T-helper 1 cell treated with Interleukin-12 subunit alpha and Interleukin-12 subunit beta and Interleukin-4 antibody, amounts not matched to agents 30 μg/mL and 1 μg/mL, for 36 hours (primary cell): Measurements from ENCODE around the gene APOF.
"Not testable (repeated sequence)": the region's sequence is repeated elsewhere in the genome, so short reads cannot be mapped to it uniquely, and the experiment has no call there.

Experiments used
- H3K27ac Mint-ChIP-seq: one replicate; pipeline ENCODE4 v1.8.0; 2021; ENCODE audit warnings: mild to moderate bottlenecking, mixed read lengths
- H3K27me3 Mint-ChIP-seq: one replicate; pipeline ENCODE4 v1.8.0; 2021; ENCODE audit warnings: low read depth, mixed read lengths
- H3K36me3 Mint-ChIP-seq: one replicate; pipeline ENCODE4 v1.8.0; 2021; ENCODE audit warnings: low read depth, mixed read lengths
- H3K4me1 Mint-ChIP-seq: one replicate; pipeline ENCODE4 v1.8.0; 2021; ENCODE audit warnings: low read depth, mixed read lengths
- H3K4me3 Mint-ChIP-seq: one replicate; pipeline ENCODE4 v1.8.0; 2021; ENCODE audit warnings: mild to moderate bottlenecking, moderate library complexity, mixed read lengths
- H3K9me3 Mint-ChIP-seq: one replicate; pipeline ENCODE4 v1.8.0; 2021; ENCODE audit warnings: mixed read lengths

Gene APOF

GRCh38 chr12:56362130-56363059 is at the start of gene APOF:
APOF (minus strand) TSS chr12:56362857; CDS start chr12:56362745, 112 bp downstream.
- H3K27ac Mint-ChIP-seq, result peak within 1 kb of the TSS; percentile 58
- peak within 1 kb of the TSS; percentile 95 for H3K4me3 Mint-ChIP-seq
- peaks cover 15% of the 10 kb centered on the region for H3K4me1 Mint-ChIP-seq
- H3K27me3 Mint-ChIP-seq, result no peaks in the 10 kb centered on the region
- H3K36me3 Mint-ChIP-seq, result peaks cover 8% of the 10 kb centered on the region
- H3K9me3 Mint-ChIP-seq, result no peaks in the 10 kb centered on the region

GRCh38 chr12:56411781-56412639 is 49.4 kb upstream of the APOF start:
- Mint-ChIP-seq H3K27ac (no peak overlapping the region), H3K9me3 (no peaks in the 10 kb centered on the region), H3K27me3 (no peaks in the 10 kb centered on the region), H3K36me3 (no peaks in the 10 kb centered on the region), H3K4me1 (peaks cover 3% of the 10 kb centered on the region), H3K4me3 (no peak overlapping the region)

GRCh38 chr12:56410768-56411167 is 48.1 kb upstream of the APOF start:
- no peaks in the 10 kb centered on the region for H3K9me3 Mint-ChIP-seq
- no peaks in the 10 kb centered on the region for H3K27me3 Mint-ChIP-seq
- H3K4me1 Mint-ChIP-seq, result peaks cover 3% of the 10 kb centered on the region
- H3K27ac Mint-ChIP-seq, result no peak overlapping the region
- no peaks in the 10 kb centered on the region for H3K36me3 Mint-ChIP-seq
- H3K4me3 Mint-ChIP-seq, result no peak overlapping the region

GRCh38 chr12:56408799-56409417 is 46.3 kb upstream of the APOF start:
- Mint-ChIP-seq H3K4me3 (no peak overlapping the region), H3K27ac (no peak overlapping the region), H3K4me1 (peaks cover 3% of the 10 kb centered on the region), H3K36me3 (no peaks in the 10 kb centered on the region), H3K27me3 (no peaks in the 10 kb centered on the region), H3K9me3 (no peaks in the 10 kb centered on the region)

DNA sequence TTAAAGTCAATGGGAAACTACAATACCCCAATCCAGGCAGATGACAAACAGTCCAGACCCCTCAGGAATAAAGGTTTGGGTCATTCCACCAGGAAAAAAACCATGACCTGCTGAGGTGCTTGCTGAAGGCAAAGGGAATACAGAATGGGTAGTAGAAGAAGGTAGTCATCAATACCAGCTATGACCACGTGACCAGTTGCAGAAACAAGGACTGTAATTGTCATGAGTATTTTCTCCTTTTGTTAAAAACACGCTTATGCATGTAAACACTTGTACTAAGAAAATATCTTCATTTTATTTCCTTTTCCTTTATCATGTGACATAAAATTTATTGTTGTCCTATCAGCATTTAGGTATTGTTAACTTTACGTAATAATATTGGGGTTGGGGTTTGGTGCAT is 41.6 kb upstream of the APOF start:
- not testable (repeated sequence) for H3K9me3 Mint-ChIP-seq, H3K27ac Mint-ChIP-seq, H3K36me3 Mint-ChIP-seq, H3K4me3 Mint-ChIP-seq, H3K4me1 Mint-ChIP-seq, H3K27me3 Mint-ChIP-seq

- H3K27ac Mint-ChIP-seq, result not testable (repeated sequence)
Measured at GRCh38 chr12:56401612-56402011, 39.0 kb upstream of the APOF start.

DNA sequence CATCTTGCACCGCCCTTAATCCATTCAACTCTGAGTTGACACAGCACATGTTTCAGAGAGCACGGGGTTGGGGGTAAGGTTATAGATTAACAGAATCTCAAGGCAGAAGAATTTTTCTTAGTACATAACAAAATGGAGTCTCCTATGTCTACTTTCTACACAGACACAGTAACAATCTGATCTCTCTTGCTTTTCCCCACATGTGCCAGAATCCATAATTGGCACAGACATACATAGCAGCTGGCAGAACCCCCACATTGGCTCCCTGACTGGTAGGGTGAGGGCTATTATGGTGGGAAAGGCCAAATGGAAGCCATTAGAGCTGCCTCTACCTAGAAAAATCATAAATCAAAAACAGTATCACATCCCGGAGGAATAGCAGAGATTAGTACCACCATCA is 38.5 kb upstream of the APOF start:
- not testable (repeated sequence) for H3K36me3 Mint-ChIP-seq

More at GRCh38 chr12:56401612-56402011, 39.0 kb upstream of the APOF start:
- not testable (repeated sequence) for H3K27me3 Mint-ChIP-seq, H3K4me1 Mint-ChIP-seq, H3K36me3 Mint-ChIP-seq, H3K4me3 Mint-ChIP-seq
- H3K9me3 Mint-ChIP-seq, result peaks cover 10% of the 10 kb centered on the region

GRCh38 chr12:56399466-56399865 is 36.8 kb upstream of the APOF start:
- H3K27ac Mint-ChIP-seq, result not testable (repeated sequence)

More for the DNA sequence above, 38.5 kb upstream of the APOF start:
- not testable (repeated sequence) for H3K27me3 Mint-ChIP-seq, H3K4me3 Mint-ChIP-seq, H3K4me1 Mint-ChIP-seq, H3K27ac Mint-ChIP-seq
- peaks cover 10% of the 10 kb centered on the region for H3K9me3 Mint-ChIP-seq

GRCh38 chr12:56398324-56398723 is 35.7 kb upstream of the APOF start:
- Mint-ChIP-seq H3K9me3 (peaks cover 10% of the 10 kb centered on the region), H3K27ac (no peak overlapping the region)

More at GRCh38 chr12:56399466-56399865, 36.8 kb upstream of the APOF start:
- H3K36me3 Mint-ChIP-seq, H3K4me3 Mint-ChIP-seq, H3K27me3 Mint-ChIP-seq, H3K4me1 Mint-ChIP-seq: not testable (repeated sequence)
- peaks cover 10% of the 10 kb centered on the region for H3K9me3 Mint-ChIP-seq

DNA sequence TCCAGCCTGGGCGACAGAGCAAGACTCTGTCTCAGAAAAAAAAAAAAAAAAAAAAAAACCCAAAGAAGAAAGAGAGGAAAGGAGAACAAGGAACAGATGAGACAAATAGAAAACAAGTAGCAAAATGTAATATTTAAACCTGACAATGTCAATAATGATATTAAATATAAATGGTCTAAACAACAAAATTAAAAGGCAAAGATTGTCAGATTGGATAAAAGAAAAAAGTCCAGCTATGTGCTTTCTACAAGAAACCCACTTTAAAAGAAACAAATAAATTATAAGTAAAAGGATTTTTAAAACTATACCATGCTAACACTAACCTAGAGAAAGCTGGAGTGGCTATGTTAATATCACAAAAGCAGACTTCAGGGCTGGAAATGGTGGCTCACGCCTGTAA is 29.7 kb upstream of the APOF start:
- Mint-ChIP-seq H3K4me1 (no peaks in the 10 kb centered on the region), H3K27me3 (peaks cover 3% of the 10 kb centered on the region), H3K36me3 (no peaks in the 10 kb centered on the region), H3K9me3 (peaks cover 6% of the 10 kb centered on the region), H3K27ac (no peak overlapping the region), H3K4me3 (no peak overlapping the region)

More at GRCh38 chr12:56398324-56398723, 35.7 kb upstream of the APOF start:
- Mint-ChIP-seq H3K4me1 (no peaks in the 10 kb centered on the region), H3K36me3 (no peaks in the 10 kb centered on the region), H3K4me3 (no peak overlapping the region), H3K27me3 (no peaks in the 10 kb centered on the region)

- peaks cover 3% of the 10 kb centered on the region for H3K27me3 Mint-ChIP-seq
Measured at GRCh38 chr12:56391721-56392120, 29.1 kb upstream of the APOF start.

GRCh38 chr12:56389412-56389811 is 26.8 kb upstream of the APOF start:
- no peaks in the 10 kb centered on the region for H3K36me3 Mint-ChIP-seq
- no peak overlapping the region for H3K27ac Mint-ChIP-seq
- H3K27me3 Mint-ChIP-seq, result peaks cover 3% of the 10 kb centered on the region
- H3K9me3 Mint-ChIP-seq, result peaks cover 6% of the 10 kb centered on the region
- H3K4me1 Mint-ChIP-seq, result no peaks in the 10 kb centered on the region
- H3K4me3 Mint-ChIP-seq, result no peak overlapping the region

More at GRCh38 chr12:56391721-56392120, 29.1 kb upstream of the APOF start:
- Mint-ChIP-seq H3K27ac (no peak overlapping the region), H3K4me3 (no peak overlapping the region), H3K9me3 (peaks cover 6% of the 10 kb centered on the region), H3K4me1 (no peaks in the 10 kb centered on the region), H3K36me3 (no peaks in the 10 kb centered on the region)

DNA sequence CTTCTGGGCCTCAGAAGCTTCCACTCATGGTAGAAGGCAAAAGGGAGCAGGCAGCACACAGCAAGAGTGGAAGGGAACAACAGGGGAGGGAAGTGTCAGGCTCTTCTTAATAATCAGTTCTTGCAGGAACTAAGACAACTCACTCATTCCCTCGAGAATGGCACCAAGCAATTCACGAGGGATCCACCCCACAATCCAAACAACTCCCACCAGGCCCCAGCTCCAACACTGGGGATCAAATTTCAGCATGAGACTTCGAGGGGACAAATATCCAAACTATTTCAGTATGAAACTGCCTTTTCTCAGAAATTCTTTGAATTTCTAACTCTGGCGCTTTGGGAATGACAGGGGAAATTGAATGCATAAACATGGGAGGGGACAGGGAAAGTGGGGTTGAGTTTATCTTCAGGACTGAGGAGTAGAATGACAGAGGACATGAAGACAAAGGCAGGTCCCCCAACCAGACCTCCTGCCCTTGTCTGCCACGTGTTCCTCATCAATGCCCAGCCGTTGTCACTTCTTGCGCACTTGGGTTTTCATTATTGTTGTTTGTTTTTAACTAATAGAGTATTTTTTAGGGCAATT is 24.6 kb upstream of the APOF start:
- Mint-ChIP-seq H3K4me1 (no peaks in the 10 kb centered on the region), H3K27ac (no peak overlapping the region), H3K4me3 (no peak overlapping the region), H3K27me3 (peaks cover 3% of the 10 kb centered on the region), H3K36me3 (no peaks in the 10 kb centered on the region), H3K9me3 (peaks cover 6% of the 10 kb centered on the region)

GRCh38 chr12:56385873-56386272 is 23.2 kb upstream of the APOF start:
- H3K9me3 Mint-ChIP-seq, result no peaks in the 10 kb centered on the region
- no peaks in the 10 kb centered on the region for H3K4me1 Mint-ChIP-seq
- no peaks in the 10 kb centered on the region for H3K36me3 Mint-ChIP-seq
- peaks cover 7% of the 10 kb centered on the region for H3K27me3 Mint-ChIP-seq
- H3K27ac Mint-ChIP-seq, result no peak overlapping the region
- no peak overlapping the region for H3K4me3 Mint-ChIP-seq
